GM12891 (cell line): ENCODE results near the gene SYNC.
"Not testable (repeated sequence)": the region's sequence is repeated elsewhere in the genome, so short reads cannot be mapped to it uniquely, and the experiment has no call there.

Experiments used
- DNase-seq: peaks from one replicate; pipeline ENCODE4 v3.0.0; 2011; ENCODE audit warnings: low spot score; ENCODE audit not compliant: insufficient read length
- FAIRE-seq: peaks from 2 replicates; lab custom pipeline; 2011; peaks lifted over from hg19 to GRCh38; lab: Jason Lieb, UNC
- PAX5 ChIP-seq: IDR thresholded peaks from 2 replicates; pipeline ENCODE4 v1.6.1; 2011; ENCODE audit warnings: low read length, moderate library complexity, mild to moderate bottlenecking; ENCODE audit not compliant: insufficient read depth, severe bottlenecking
- POLR2A ChIP-seq: IDR thresholded peaks from 2 replicates; pipeline ENCODE4 v1.6.1; 2011; ENCODE audit warnings: low read depth, low read length, control low read depth
- POLR2AphosphoS5 ChIP-seq: IDR thresholded peaks from 2 replicates; pipeline ENCODE4 v1.6.1; 2011; ENCODE audit warnings: low read depth, low read length, control low read depth
- POU2F2 ChIP-seq: IDR thresholded peaks from 2 replicates; pipeline ENCODE4 v1.6.1; 2011; ENCODE audit warnings: low read depth, mild to moderate bottlenecking, control low read depth, low read length, moderate library complexity
- SPI1 ChIP-seq: IDR thresholded peaks from 2 replicates; pipeline ENCODE4 v1.6.1; 2011; ENCODE audit warnings: low read depth, low read length, control low read depth
- TAF1 ChIP-seq: IDR thresholded peaks from 2 replicates; pipeline ENCODE4 v1.6.1; 2011; ENCODE audit warnings: low read depth, low read length, control low read depth

SYNC gene

DNA sequence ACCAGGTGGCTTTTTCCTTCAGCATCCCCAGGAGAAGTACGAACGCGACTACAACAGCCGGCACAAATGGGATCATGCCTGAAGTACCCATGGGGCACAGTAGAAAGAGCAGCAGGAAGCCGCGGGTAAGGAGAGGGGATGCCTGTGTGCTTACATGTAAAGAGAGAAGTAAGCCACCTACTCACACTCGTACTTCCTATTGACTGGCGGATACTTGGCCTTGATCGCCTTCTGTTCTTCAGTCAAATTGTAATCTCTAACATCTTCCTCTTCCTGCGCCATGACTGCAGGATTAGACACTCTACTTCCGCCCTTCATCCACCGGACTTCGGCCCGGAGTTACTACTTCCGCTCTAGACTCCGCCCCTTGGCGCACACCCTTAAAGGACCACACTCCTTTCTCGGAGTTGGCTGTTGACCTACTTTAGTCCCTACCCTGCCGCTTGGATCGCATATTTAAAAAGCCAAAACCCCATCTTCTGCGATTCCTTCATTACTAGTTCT lies 52.3 kb downstream of the SYNC start, which contains the start of gene ZBTB8OS:
TSS of gene ZBTB8OS (minus strand) at position 303 of the 504 bp plus-strand sequence. CDS start at position 282, 21 bp downstream.
- peak; percentile 63 for DNase-seq
- FAIRE-seq = no peak
- TF ChIP-seq PAX5 = no peak
- peak; percentile 70 for TF ChIP-seq SPI1
- no peak; the same call in 1 of the 2 replicates for TF ChIP-seq POU2F2
- peak; percentile 96 for TF ChIP-seq TAF1
- peak; percentile 97 for TF ChIP-seq POLR2AphosphoS5
- peak; percentile 96 for TF ChIP-seq POLR2A

DNA sequence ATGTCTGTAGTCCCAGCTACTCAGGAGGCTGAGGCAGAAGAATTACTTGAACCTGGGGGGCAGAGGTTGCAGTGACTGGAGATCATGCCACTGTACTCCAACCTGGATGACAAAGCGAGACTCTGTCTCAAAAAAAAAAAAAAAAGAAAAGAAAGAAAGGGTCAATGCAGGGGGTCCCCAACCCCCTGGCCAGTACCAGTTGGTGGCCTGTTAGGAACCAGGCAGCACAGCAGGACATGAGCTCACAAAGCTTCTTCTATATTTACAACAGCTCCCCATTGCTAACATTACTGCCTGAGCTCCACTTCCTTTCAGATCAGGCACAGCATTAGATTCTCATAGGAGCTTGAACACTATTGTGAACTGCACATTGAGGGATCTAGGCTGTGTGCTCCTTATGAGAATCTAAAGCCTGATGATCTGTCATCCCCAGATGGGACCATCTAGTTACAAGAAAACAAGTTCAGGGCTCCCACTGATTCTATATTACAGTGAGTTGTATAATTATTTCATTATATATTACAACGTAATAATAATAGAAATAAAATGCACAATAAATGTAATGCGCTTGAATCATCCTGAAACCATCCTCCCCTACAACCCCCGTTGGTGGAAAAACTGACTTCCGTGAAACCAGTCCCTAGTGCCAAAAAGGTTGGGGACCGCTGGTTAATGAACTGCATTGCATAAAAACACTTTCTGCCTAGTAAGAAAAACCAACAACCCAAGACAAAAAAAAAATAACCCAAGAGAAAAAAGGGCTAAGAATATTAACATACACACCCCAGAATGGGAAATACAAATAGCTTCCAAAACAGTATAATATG lies 55.0 kb downstream of the SYNC start:
- DNase-seq (no peak), FAIRE-seq (no peak)
- TF ChIP-seq SPI1 = 0 out of 2 replicates have a peak, but pooled peaks have one; percentile 18
- TF ChIP-seq TAF1 = no peak

GRCh38 chr1:32644426-32644825 lies 58.1 kb downstream of the SYNC start:
- DNase-seq = no peak
- TF ChIP-seq PAX5 (no peak), SPI1 (no peak), POLR2AphosphoS5 (no peak), POLR2A (no peak), TAF1 (no peak), POU2F2 (no peak)
- no peak for FAIRE-seq

GRCh38 chr1:32642292-32642827 lies 60.2 kb downstream of the SYNC start:
- not testable (repeated sequence) for FAIRE-seq

DNA sequence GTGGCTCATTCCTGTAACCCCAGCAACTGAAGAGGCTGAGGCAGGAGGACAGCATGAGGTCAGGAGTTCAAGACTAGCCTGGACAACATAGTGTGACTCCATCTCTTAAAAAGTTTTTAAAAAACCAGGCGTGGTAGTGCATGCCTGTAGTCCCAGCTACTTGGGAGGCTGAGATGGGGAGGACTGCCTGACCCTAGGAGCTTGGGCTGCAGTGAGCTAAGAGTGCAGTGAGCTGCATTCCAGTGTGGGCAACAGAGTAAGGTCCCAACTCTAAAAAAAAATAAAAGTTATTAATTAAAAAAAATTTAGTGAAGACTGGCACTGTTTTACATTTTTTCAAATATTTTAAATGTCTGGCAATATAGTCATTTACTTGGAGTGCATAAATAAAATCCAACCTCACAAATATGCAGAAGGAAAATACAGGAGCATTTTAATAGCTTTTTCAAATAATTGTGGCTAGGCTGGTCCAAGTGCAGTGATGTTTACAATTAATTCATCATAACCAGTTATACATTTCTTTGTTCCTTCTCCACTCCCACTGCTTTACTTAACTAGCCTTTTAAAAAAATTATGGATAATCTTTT lies 63.0 kb downstream of the SYNC start:
- FAIRE-seq = no peak
- TF ChIP-seq POLR2A (no peak), PAX5 (no peak), SPI1 (no peak), POU2F2 (no peak), TAF1 (no peak), POLR2AphosphoS5 (no peak)
- no peak for DNase-seq

More at GRCh38 chr1:32642292-32642827, 60.2 kb downstream of the SYNC start:
- DNase-seq = not testable (repeated sequence)

GRCh38 chr1:32636914-32637645 lies 65.5 kb downstream of the SYNC start:
- DNase-seq (no peak), FAIRE-seq (no peak)
- TF ChIP-seq POU2F2 = no peak
- TF ChIP-seq POLR2A = no peak
- TF ChIP-seq PAX5 = no peak
- no peak for TF ChIP-seq SPI1
- no peak for TF ChIP-seq TAF1
- no peak for TF ChIP-seq POLR2AphosphoS5

GRCh38 chr1:32635508-32636277 lies 66.9 kb downstream of the SYNC start:
- no peak for FAIRE-seq
- no peak for DNase-seq
- no peak for TF ChIP-seq POLR2A
- no peak for TF ChIP-seq SPI1
- no peak for TF ChIP-seq POLR2AphosphoS5
- TF ChIP-seq TAF1 = no peak
- TF ChIP-seq POU2F2 = no peak
- TF ChIP-seq PAX5 = no peak

DNA sequence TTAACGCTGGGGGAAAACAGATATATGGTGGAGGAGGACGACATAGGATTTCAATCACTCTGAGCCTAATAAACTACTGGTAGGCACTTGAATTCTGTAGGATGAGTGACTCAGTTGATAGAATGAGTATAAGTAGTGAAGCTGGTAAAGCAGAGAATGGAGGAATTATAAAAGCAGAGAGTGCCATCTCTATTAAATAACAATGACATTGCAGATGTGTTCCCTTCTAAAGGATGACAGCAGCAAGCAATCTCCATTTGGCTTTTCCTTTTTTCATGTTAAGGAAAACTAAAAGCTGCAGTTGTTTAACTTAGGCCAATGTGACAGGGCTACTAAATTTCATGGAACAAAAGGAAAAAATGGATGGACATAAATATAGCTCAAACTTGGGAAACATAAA lies 69.7 kb downstream of the SYNC start:
- FAIRE-seq (no peak), DNase-seq (no peak)
- no peak for TF ChIP-seq PAX5
- TF ChIP-seq POU2F2 = no peak
- no peak for TF ChIP-seq POLR2A
- no peak for TF ChIP-seq POLR2AphosphoS5
- no peak for TF ChIP-seq TAF1
- no peak for TF ChIP-seq SPI1

- DNase-seq, FAIRE-seq: not testable (repeated sequence)
Measured at GRCh38 chr1:32630173-32630572, 72.4 kb downstream of the SYNC start.
